SK-N-SH treated with all-trans-retinoic acid at 6 μM for 48 hours (cell line): ENCODE results near the gene NDUFB10.

Experiments used
- ATAC-seq: fragments of 200-7000 bp; cut with Tn5 transposase; 3 replicates; pipeline ENCODE4 v1.9.1; 2020; ENCODE audit warnings: mild to moderate bottlenecking, moderate library complexity
- ARNTL ChIP-seq: fragments of 450-650 bp; formaldehyde crosslinking; IDR thresholded peaks from 2 replicates; pipeline ENCODE4 v1.5.0; 2020; ENCODE audit warnings: low read depth, mild to moderate bottlenecking, moderate library complexity, borderline replicate concordance
- CSDC2 ChIP-seq: fragments of 250-450 bp; sonication (Bioruptor Pico); IDR thresholded peaks from 2 replicates; pipeline ENCODE4 v1.5.0; 2020; ENCODE audit warnings: mild to moderate bottlenecking, moderate library complexity
- ESRRG ChIP-seq: fragments of 250-450 bp; sonication (Bioruptor Pico); IDR thresholded peaks from 2 replicates; pipeline ENCODE4 v1.6.1; 2021; ENCODE audit warnings: mild to moderate bottlenecking
- ISL1 ChIP-seq: fragments of 250-450 bp; sonication (Bioruptor Pico); IDR thresholded peaks from 2 replicates; pipeline ENCODE4 v2.1.2; 2022; ENCODE audit warnings: mild to moderate bottlenecking, moderate library complexity
- OSR1 ChIP-seq: fragments of 250-450 bp; sonication (Bioruptor Pico); IDR thresholded peaks from 2 replicates; pipeline ENCODE4 v1.8.0; 2022; ENCODE audit warnings: moderate library complexity, mild to moderate bottlenecking, inconsistent platforms
- PPARA ChIP-seq: fragments of 250-450 bp; sonication (Bioruptor Pico); IDR thresholded peaks from 2 replicates; pipeline ENCODE4 v1.5.0; 2020; ENCODE audit warnings: mild to moderate bottlenecking, borderline replicate concordance
- RARB ChIP-seq: fragments of 250-450 bp; sonication (Bioruptor Pico); IDR thresholded peaks from 2 replicates; pipeline ENCODE4 v1.8.0; 2021; ENCODE audit warnings: mild to moderate bottlenecking, moderate library complexity
- SNAI2 ChIP-seq: fragments of 250-450 bp; sonication (Bioruptor Pico); IDR thresholded peaks from 2 replicates; pipeline ENCODE4 v1.5.0; 2020; ENCODE audit warnings: mild to moderate bottlenecking, moderate library complexity
- TCF4 ChIP-seq: fragments of 250-450 bp; sonication (Bioruptor Pico); IDR thresholded peaks from 2 replicates; pipeline ENCODE4 v1.8.0; 2021; ENCODE audit warnings: mild to moderate bottlenecking, moderate library complexity, borderline replicate concordance
- TOX ChIP-seq: fragments of 250-450 bp; sonication (Bioruptor Pico); IDR thresholded peaks from 2 replicates; pipeline ENCODE4 v1.8.0; 2021; ENCODE audit warnings: mild to moderate bottlenecking, moderate library complexity, borderline replicate concordance
- ZFP3 ChIP-seq: fragments of 250-450 bp; sonication (Bioruptor Pico); IDR thresholded peaks from 2 replicates; pipeline ENCODE4 v1.5.0; 2020; ENCODE audit warnings: mild to moderate bottlenecking, moderate library complexity
- ZFP30 ChIP-seq: fragments of 450-650 bp; formaldehyde crosslinking; IDR thresholded peaks from 2 replicates; pipeline ENCODE4 v1.5.0; 2022; ENCODE audit warnings: mild to moderate bottlenecking, moderate library complexity
- ZNF565 ChIP-seq: fragments of 450-650 bp; formaldehyde crosslinking; conservative IDR thresholded peaks from 2 replicates; pipeline ENCODE4 v1.5.0; 2020; ENCODE audit warnings: low read depth, mild to moderate bottlenecking, moderate library complexity
- ZNF70 ChIP-seq: fragments of 450-650 bp; formaldehyde crosslinking; IDR thresholded peaks from 2 replicates; pipeline ENCODE4 v1.5.0; 2020; ENCODE audit warnings: mild to moderate bottlenecking, moderate library complexity
- ZNF8 ChIP-seq: fragments of 450-650 bp; formaldehyde crosslinking; IDR thresholded peaks from 2 replicates; pipeline ENCODE4 v1.5.0; 2020; ENCODE audit warnings: mild to moderate bottlenecking, moderate library complexity
- TF ChIP-seq, protein P1 (sequence below): fragments of 250-450 bp; sonication (Bioruptor Pico); IDR thresholded peaks from 2 replicates; pipeline ENCODE4 v1.8.0; 2020; ENCODE audit warnings: mild to moderate bottlenecking, moderate library complexity, borderline replicate concordance
- TF ChIP-seq, protein P2 (sequence below): fragments of 250-450 bp; sonication (Bioruptor Pico); IDR thresholded peaks from 2 replicates; pipeline ENCODE4 v1.5.1; 2021; ENCODE audit warnings: mild to moderate bottlenecking, moderate library complexity
- TF ChIP-seq, protein P3 (sequence below): fragments of 250-450 bp; sonication (Bioruptor Pico); IDR thresholded peaks from 2 replicates; pipeline ENCODE4 v1.8.0; 2021; ENCODE audit warnings: low read depth, mild to moderate bottlenecking, moderate library complexity, borderline replicate concordance
- TF ChIP-seq, protein P4 (sequence below): fragments of 250-450 bp; sonication (Bioruptor Pico); IDR thresholded peaks from 2 replicates; pipeline ENCODE4 v1.5.0; 2020; ENCODE audit warnings: mild to moderate bottlenecking, moderate library complexity
- TF ChIP-seq, protein P5 (sequence below): fragments of 250-450 bp; sonication (Bioruptor Pico); IDR thresholded peaks from 2 replicates; pipeline ENCODE4 v1.5.1; 2020; ENCODE audit warnings: low read depth, mild to moderate bottlenecking, moderate library complexity

NDUFB10 gene

DNA sequence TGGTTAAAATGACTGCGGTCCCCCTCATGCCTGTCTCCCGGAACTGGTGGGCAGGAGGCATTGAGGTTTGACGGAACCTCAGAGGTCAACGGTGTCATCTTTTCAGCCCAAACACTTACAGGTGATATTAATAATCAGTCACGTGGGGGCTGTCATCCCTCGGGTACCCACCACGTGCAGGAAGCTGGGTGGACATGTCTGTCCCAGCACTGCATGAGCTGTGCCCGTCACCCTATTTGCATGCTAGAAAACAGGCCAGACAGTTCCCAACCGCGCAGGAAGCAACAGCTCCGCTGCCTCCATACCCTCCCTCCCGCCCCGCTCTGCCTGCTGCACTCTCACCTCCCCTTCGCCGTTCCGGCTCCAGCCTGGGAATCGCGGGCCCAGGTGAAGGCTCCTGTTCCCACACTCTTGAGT is 31.8 kb downstream of the NDUFB10 start:
- no peak for ATAC-seq
- TF ChIP-seq TOX (CRISPR knock-in tag) (no peak), SNAI2 (CRISPR knock-in tag) (no peak), TCF4 (CRISPR knock-in tag) (no peak), CSDC2 (CRISPR knock-in tag) (no peak), ISL1 (CRISPR knock-in tag) (no peak), OSR1 (CRISPR knock-in tag) (no peak), ZNF565 (no peak), PPARA (CRISPR knock-in tag) (no peak), ESRRG (no peak), ZNF70 (no peak), ZFP30 (no peak), ZNF8 (no peak), RARB (CRISPR knock-in tag) (no peak), ARNTL (CRISPR knock-in tag) (no peak), ZFP3 (CRISPR knock-in tag) (no peak)
- TF ChIP-seq, protein P1, sequence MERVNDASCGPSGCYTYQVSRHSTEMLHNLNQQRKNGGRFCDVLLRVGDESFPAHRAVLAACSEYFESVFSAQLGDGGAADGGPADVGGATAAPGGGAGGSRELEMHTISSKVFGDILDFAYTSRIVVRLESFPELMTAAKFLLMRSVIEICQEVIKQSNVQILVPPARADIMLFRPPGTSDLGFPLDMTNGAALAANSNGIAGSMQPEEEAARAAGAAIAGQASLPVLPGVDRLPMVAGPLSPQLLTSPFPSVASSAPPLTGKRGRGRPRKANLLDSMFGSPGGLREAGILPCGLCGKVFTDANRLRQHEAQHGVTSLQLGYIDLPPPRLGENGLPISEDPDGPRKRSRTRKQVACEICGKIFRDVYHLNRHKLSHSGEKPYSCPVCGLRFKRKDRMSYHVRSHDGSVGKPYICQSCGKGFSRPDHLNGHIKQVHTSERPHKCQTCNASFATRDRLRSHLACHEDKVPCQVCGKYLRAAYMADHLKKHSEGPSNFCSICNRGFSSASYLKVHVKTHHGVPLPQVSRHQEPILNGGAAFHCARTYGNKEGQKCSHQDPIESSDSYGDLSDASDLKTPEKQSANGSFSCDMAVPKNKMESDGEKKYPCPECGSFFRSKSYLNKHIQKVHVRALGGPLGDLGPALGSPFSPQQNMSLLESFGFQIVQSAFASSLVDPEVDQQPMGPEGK (CRISPR knock-in tag): no peak
- TF ChIP-seq, protein P2, sequence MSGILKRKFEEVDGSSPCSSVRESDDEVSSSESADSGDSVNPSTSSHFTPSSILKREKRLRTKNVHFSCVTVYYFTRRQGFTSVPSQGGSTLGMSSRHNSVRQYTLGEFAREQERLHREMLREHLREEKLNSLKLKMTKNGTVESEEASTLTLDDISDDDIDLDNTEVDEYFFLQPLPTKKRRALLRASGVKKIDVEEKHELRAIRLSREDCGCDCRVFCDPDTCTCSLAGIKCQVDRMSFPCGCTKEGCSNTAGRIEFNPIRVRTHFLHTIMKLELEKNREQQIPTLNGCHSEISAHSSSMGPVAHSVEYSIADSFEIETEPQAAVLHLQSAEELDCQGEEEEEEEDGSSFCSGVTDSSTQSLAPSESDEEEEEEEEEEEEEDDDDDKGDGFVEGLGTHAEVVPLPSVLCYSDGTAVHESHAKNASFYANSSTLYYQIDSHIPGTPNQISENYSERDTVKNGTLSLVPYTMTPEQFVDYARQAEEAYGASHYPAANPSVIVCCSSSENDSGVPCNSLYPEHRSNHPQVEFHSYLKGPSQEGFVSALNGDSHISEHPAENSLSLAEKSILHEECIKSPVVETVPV: no peak
- TF ChIP-seq, protein P3, sequence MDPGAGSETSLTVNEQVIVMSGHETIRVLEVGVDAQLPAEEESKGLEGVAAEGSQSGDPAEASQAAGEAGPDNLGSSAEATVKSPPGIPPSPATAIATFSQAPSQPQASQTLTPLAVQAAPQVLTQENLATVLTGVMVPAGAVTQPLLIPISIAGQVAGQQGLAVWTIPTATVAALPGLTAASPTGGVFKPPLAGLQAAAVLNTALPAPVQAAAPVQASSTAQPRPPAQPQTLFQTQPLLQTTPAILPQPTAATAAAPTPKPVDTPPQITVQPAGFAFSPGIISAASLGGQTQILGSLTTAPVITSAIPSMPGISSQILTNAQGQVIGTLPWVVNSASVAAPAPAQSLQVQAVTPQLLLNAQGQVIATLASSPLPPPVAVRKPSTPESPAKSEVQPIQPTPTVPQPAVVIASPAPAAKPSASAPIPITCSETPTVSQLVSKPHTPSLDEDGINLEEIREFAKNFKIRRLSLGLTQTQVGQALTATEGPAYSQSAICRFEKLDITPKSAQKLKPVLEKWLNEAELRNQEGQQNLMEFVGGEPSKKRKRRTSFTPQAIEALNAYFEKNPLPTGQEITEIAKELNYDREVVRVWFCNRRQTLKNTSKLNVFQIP (CRISPR knock-in tag): no peak
- TF ChIP-seq, protein P4, sequence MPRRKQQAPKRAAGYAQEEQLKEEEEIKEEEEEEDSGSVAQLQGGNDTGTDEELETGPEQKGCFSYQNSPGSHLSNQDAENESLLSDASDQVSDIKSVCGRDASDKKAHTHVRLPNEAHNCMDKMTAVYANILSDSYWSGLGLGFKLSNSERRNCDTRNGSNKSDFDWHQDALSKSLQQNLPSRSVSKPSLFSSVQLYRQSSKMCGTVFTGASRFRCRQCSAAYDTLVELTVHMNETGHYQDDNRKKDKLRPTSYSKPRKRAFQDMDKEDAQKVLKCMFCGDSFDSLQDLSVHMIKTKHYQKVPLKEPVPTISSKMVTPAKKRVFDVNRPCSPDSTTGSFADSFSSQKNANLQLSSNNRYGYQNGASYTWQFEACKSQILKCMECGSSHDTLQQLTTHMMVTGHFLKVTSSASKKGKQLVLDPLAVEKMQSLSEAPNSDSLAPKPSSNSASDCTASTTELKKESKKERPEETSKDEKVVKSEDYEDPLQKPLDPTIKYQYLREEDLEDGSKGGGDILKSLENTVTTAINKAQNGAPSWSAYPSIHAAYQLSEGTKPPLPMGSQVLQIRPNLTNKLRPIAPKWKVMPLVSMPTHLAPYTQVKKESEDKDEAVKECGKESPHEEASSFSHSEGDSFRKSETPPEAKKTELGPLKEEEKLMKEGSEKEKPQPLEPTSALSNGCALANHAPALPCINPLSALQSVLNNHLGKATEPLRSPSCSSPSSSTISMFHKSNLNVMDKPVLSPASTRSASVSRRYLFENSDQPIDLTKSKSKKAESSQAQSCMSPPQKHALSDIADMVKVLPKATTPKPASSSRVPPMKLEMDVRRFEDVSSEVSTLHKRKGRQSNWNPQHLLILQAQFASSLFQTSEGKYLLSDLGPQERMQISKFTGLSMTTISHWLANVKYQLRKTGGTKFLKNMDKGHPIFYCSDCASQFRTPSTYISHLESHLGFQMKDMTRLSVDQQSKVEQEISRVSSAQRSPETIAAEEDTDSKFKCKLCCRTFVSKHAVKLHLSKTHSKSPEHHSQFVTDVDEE (CRISPR knock-in tag): no peak
- TF ChIP-seq, protein P5, sequence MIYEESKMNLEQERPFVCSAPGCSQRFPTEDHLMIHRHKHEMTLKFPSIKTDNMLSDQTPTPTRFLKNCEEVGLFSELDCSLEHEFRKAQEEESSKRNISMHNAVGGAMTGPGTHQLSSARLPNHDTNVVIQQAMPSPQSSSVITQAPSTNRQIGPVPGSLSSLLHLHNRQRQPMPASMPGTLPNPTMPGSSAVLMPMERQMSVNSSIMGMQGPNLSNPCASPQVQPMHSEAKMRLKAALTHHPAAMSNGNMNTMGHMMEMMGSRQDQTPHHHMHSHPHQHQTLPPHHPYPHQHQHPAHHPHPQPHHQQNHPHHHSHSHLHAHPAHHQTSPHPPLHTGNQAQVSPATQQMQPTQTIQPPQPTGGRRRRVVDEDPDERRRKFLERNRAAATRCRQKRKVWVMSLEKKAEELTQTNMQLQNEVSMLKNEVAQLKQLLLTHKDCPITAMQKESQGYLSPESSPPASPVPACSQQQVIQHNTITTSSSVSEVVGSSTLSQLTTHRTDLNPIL: no peak

DNA sequence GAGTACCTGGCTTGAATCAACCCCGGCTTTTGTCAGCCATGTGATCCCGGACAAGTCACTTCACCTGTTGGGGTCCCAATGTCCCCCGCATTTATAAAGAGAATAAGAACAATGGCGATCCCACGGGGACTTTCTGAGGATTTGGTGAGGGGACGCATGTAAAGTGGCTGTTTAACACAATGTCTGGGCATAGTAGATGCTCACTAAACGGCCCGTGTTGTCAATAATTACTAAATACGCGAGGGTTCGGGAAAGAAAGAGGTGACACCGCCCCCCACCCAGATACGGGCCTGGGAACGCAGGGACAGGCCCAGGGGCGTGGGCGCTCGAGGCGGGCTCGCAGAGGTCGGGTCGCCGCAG is 32.2 kb downstream of the NDUFB10 start:
- no peak for TF ChIP-seq OSR1 (CRISPR knock-in tag)
- TF ChIP-seq, protein P4 (CRISPR knock-in tag): no peak
- TF ChIP-seq, protein P1 (CRISPR knock-in tag): no peak
- TF ChIP-seq RARB (CRISPR knock-in tag): no peak
- no peak for TF ChIP-seq TCF4 (CRISPR knock-in tag)
- no peak for TF ChIP-seq PPARA (CRISPR knock-in tag)
- TF ChIP-seq ISL1 (CRISPR knock-in tag): no peak
- TF ChIP-seq, protein P2: no peak
- no peak for TF ChIP-seq ZNF8
- no peak for ATAC-seq
